ENCODE results near the gene N4BP2L2. TPM values are rescaled to one million over a fixed set of nuclear protein-coding genes. Genes with fewer than 3 reads are reported as not detected.

Gene N4BP2L2
- total RNA-seq, 1 donor from 2014 or later, result 131 TPM

DNA sequence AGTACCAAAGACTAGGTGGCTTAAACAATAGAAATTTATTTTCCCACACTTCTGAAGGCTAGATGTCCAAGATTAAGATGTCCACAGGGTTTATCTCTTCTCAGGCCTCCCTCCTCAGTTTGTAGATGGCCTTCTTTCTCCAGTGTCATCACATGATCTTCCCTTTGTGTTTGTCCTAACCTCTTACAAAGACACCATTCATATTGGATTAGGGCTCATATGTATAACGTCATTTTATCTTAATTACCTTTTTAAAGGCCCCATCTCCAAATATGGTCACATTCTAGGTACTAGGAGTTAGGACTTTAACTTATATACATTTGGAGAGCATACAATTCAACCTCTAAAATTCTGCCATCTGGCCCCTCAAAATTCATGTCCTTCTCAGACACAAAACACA is 34.3 kb downstream of the N4BP2L2 start:
- DNase-seq, result no peak
- H3K27me3 ChIP-seq (ENCODE audit: low read depth), result no peaks in the 10 kb centered on the region
- H3K4me3 ChIP-seq, result no peak overlapping the region
- no peaks in the 10 kb centered on the region for H3K9me3 ChIP-seq (replicated peaks)
- intact Hi-C loops (cut with micrococcal nuclease), result no loop called here
- peak overlapping the region; percentile 21 for H3K27ac ChIP-seq (replicated peaks)
- H3K36me3 ChIP-seq, result peaks cover 24% of the 10 kb centered on the region
- TF ChIP-seq CTCF (IDR thresholded peaks at IDR 0.05; ENCODE audit: borderline replicate concordance), result no peak
- H3K4me1 ChIP-seq, result peaks cover 11% of the 10 kb centered on the region

DNA sequence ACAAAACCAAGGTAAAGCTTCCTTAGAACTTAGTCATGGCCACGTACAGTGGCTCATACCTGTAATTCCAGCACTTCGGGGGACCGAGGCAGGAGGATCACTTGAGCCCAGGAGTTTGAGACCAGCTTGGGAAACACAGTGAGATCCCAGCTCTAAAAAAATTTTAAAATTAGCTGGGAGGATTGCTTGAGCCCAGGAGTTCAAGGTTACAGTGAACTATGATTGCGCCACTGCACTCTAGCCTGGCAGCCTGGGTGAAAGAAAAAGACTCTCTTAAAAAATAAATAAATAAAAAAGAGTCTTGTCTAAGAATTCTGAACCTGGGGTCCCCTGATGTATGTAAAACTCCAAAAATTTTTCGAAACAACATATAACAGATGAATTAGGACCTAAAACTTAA is 34.9 kb downstream of the N4BP2L2 start:
- Histone ChIP-seq H3K9me3 (replicated peaks) (no peaks in the 10 kb centered on the region), H3K4me1 (peaks cover 11% of the 10 kb centered on the region), H3K27me3 (ENCODE audit: low read depth) (no peaks in the 10 kb centered on the region), H3K4me3 (no peak overlapping the region), H3K36me3 (peaks cover 23% of the 10 kb centered on the region), H3K27ac (replicated peaks) (peak overlapping the region; percentile 21)
- TF ChIP-seq CTCF (IDR thresholded peaks at IDR 0.05; ENCODE audit: borderline replicate concordance), result no peak
- DNase-seq, result no peak
- intact Hi-C loops (cut with micrococcal nuclease), result no loop called here

GRCh38 chr13:32501064-32501463 is 37.5 kb downstream of the N4BP2L2 start:
- TF ChIP-seq CTCF (IDR thresholded peaks at IDR 0.05; ENCODE audit: borderline replicate concordance), result no peak
- no peak overlapping the region for H3K4me3 ChIP-seq
- DNase-seq, result no peak
- peaks cover 29% of the 10 kb centered on the region for H3K4me1 ChIP-seq
- H3K9me3 ChIP-seq (replicated peaks), result no peaks in the 10 kb centered on the region
- H3K36me3 ChIP-seq, result peaks cover 11% of the 10 kb centered on the region
- H3K27ac ChIP-seq (replicated peaks), result no peak overlapping the region
- intact Hi-C loops (cut with micrococcal nuclease), result no loop called here
- no peaks in the 10 kb centered on the region for H3K27me3 ChIP-seq (ENCODE audit: low read depth)

DNA sequence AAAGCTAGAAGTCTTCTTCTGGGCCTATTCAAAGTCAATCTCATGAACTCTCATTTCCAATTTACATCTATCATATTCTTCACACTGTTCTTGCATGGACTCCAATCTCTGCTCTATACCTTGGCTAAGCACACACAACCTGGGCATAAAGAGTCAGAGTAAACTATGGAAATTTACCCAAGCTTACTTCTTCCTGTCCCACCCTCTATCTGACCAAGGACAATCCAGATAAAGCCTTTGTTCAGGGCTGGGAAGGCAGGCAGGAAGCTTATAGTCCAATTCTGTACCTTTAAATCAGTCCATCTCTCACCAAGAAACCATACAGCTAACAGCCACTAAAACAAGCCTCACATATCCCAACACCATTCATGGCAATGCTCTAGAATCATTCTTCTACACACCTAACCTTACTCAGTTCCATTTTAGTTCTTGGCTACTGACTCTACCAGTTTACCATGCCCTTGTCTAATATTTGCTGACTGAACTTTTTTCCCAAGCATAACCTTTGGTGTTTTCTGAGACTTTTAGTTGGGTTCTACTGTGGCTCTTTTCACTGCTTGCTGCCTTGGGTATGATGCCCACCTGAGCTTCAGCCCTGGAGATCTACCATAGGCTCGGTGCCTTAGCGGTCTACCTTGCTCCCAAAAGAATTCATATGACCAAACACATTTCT is 38.9 kb downstream of the N4BP2L2 start:
- no peak for DNase-seq
- no peak for TF ChIP-seq CTCF (IDR thresholded peaks at IDR 0.05; ENCODE audit: borderline replicate concordance)
- Histone ChIP-seq H3K36me3 (peaks cover 8% of the 10 kb centered on the region), H3K4me3 (no peak overlapping the region), H3K27ac (replicated peaks) (no peak overlapping the region), H3K4me1 (peaks cover 40% of the 10 kb centered on the region), H3K9me3 (replicated peaks) (no peaks in the 10 kb centered on the region), H3K27me3 (ENCODE audit: low read depth) (no peaks in the 10 kb centered on the region)
- intact Hi-C loops (cut with micrococcal nuclease), result no loop called here

DNA sequence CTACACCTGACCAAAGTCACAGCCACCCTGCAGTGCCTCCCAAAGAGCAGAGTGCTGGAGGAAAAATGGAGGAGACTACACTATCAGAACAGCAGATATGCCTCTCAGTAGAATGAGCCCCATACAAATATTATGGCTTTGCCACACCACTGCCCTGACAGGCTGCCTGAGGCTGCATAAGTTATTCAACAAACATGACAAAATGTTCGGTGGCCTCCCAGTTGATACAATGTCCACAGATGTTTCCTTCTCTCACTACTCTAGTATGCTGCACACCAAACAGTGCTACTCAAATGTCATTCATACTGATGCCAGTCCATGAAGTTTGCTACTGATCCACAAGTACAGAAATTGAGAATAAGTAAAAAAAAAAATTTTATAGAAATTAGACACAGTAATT is 41.0 kb downstream of the N4BP2L2 start:
- TF ChIP-seq CTCF (IDR thresholded peaks at IDR 0.05; ENCODE audit: borderline replicate concordance), result no peak
- intact Hi-C loops (cut with micrococcal nuclease), result no loop called here
- no peak overlapping the region for H3K4me3 ChIP-seq

More for the DNA sequence above, 41.0 kb downstream of the N4BP2L2 start:
- no peaks in the 10 kb centered on the region for H3K9me3 ChIP-seq (replicated peaks)
- H3K36me3 ChIP-seq, result peaks cover 10% of the 10 kb centered on the region
- H3K4me1 ChIP-seq, result peaks cover 29% of the 10 kb centered on the region
- H3K27me3 ChIP-seq (ENCODE audit: low read depth), result no peaks in the 10 kb centered on the region
- no peak for DNase-seq
- H3K27ac ChIP-seq (replicated peaks), result no peak overlapping the region
